ENCODE results near the gene TADA2A. TPM values are rescaled to one million over a fixed set of nuclear protein-coding genes. Genes with fewer than 3 reads are reported as not detected.

Gene TADA2A
- total RNA-seq, 4 donors from 2014 or later = 6.7 to 8.9 (median 7.6) TPM

DNA sequence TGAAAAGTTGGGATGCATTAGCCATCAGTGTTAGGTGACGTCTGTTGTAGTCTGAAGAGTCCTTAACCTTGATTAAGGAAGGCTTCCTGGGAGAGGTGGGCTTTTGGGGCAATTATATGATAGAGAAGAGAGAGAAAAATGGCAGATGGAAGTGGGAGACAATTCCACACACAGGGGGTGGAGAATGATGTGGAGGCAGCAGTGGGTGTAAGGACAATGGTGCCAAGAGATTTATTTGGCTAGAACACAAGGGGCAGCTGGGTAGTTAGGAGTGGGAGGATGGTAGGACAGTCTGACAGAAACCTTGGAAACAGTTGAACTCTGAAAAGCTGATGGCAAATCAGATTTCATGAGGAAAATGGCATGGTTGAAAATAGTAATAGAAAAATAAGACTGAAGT lies 72.3 kb downstream of the TADA2A start:
- no peaks in the 10 kb centered on the region for H3K27me3 ChIP-seq
- TF ChIP-seq, protein P1, sequence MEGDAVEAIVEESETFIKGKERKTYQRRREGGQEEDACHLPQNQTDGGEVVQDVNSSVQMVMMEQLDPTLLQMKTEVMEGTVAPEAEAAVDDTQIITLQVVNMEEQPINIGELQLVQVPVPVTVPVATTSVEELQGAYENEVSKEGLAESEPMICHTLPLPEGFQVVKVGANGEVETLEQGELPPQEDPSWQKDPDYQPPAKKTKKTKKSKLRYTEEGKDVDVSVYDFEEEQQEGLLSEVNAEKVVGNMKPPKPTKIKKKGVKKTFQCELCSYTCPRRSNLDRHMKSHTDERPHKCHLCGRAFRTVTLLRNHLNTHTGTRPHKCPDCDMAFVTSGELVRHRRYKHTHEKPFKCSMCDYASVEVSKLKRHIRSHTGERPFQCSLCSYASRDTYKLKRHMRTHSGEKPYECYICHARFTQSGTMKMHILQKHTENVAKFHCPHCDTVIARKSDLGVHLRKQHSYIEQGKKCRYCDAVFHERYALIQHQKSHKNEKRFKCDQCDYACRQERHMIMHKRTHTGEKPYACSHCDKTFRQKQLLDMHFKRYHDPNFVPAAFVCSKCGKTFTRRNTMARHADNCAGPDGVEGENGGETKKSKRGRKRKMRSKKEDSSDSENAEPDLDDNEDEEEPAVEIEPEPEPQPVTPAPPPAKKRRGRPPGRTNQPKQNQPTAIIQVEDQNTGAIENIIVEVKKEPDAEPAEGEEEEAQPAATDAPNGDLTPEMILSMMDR (IDR thresholded peaks at IDR 0.05) = no peak
- no peak for TF ChIP-seq POLR2A (IDR thresholded peaks at IDR 0.05)
- H3K4me1 ChIP-seq = peaks cover 0 to 66% (median 23%) of the 10 kb centered on the region in 3 donors
- no peak overlapping the region for H3K4me3 ChIP-seq
- WGBS, 2 donors = 100% methylated on average over 1 of the region's 1 CpG
- intact Hi-C loops (cut with DNase I) = no loop called here
- H3K36me3 ChIP-seq = peaks cover 0 to 51% (median 8%) of the 10 kb centered on the region in 3 donors
- no peaks in the 10 kb centered on the region for H3K9me3 ChIP-seq
- no peak for DNase-seq
- no peak overlapping the region for H3K27ac ChIP-seq

DNA sequence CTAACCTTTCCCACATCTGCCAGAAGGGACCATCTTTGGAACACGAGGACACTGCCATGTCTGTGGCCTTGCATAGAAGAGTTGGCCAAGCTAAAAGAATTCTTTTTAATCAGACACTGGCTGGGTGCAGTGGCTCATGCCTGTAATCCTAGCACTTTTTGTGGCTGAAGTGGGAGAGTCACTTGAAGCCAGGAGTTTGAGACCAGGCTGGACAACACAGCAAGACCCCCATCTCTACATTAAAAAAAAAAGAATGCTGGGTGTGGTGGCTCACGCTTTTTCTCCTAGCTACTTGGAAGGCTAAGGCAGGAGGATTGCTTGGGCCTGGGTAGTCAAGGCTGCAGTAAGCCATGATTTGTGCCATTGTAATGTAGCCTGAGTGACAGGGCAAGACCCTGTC lies 73.7 kb downstream of the TADA2A start:
- peak overlapping the region in 2 of 4 donors; percentile 14 to 47 for H3K27ac ChIP-seq
- 77 to 94% methylated on average over 2 of the region's 2 CpGs for WGBS, 2 donors
- no peak for TF ChIP-seq POLR2A (IDR thresholded peaks at IDR 0.05)
- TF ChIP-seq, protein P1 (IDR thresholded peaks at IDR 0.05) = no peak

DNA sequence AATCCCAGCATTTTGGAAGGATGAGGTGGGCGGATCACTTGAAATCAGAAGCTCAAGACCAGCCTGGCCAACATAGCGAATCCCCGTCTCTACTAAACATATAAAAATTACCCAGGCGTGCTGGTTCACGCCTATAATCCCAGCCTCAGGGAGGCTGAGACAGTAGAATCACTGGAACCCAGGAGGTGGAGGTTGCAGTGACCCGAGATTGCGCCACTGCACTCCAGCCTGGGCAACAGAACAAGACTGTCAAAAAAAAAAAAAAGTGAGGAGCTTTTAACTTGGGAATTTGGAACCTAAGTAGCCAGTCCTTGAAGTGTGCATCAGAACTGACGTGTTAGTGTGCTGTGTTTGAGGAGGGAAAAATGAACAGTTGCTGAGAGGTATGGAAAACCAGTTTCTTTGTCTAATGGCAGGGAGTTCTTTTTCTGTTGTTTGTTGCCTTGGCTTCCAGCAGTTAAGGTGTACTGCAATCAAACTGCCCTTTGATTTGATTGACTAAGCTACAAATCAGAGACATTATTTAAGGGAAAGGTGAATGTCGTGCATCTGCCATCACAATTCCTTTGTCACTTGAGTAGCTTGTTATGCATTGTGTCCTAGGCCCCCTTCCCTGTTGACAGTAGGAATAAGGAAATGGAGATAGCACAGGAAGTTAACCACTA lies 74.4 kb downstream of the TADA2A start:
- Histone ChIP-seq H3K27ac (peak overlapping the region; percentile 5 to 47 (median 22)), H3K4me1 (peaks cover 0 to 64% (median 22%) of the 10 kb centered on the region in 3 donors), H3K36me3 (peaks cover 0 to 30% (median 0%) of the 10 kb centered on the region in 3 donors), H3K27me3 (no peaks in the 10 kb centered on the region), H3K9me3 (no peaks in the 10 kb centered on the region), H3K4me3 (no peak overlapping the region)
- 46 to 52% methylated on average over 5 to 9 of the region's 9 CpGs for WGBS, 2 donors
- DNase-seq = no peak
- intact Hi-C loops (cut with DNase I) = no loop called here
- no peak for TF ChIP-seq POLR2A (IDR thresholded peaks at IDR 0.05)
- TF ChIP-seq, protein P1 (IDR thresholded peaks at IDR 0.05) = no peak

More for the DNA sequence above, 73.7 kb downstream of the TADA2A start:
- H3K36me3 ChIP-seq = peaks cover 0 to 37% (median 0%) of the 10 kb centered on the region in 3 donors
- no peaks in the 10 kb centered on the region for H3K27me3 ChIP-seq
- H3K9me3 ChIP-seq = no peaks in the 10 kb centered on the region
- intact Hi-C loops (cut with DNase I) = no loop called here
- DNase-seq = no peak
- peaks cover 0 to 71% (median 23%) of the 10 kb centered on the region in 3 donors for H3K4me1 ChIP-seq
- H3K4me3 ChIP-seq = no peak overlapping the region

DNA sequence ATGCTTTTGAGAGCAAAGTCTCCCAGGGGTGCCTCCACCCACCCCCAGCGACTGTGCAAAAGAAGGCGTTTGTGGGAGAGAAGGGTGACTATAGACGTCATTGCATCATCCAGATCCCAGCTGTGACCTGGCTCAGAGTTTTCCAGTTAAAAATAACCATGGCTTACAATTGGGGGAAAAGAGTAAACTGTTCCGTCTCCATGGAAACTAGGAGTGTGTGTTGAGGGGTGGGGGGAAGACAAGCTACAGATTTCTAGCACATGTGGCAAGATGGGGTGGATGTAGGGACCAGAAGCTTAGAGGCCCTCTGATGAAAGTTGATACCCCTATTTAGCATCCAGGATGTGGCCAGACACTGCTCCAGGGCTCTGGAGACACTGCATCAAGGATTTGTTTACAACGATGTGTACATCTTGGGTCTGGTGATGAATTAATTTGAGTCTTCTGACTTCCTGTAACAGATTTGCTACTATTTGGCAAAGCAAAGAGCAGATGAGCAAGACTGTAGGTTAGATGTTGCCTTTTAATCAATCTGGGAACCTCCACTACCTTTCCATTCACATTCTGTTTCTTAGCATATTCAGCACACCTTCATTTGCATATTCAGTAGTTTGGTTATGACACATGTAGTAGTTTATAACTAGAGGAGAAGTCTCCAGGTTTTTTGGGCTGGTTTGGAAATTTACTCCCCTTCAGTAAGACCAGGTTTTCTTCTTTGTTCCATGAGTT lies 76.8 kb downstream of the TADA2A start:
- no peaks in the 10 kb centered on the region for H3K27me3 ChIP-seq
- no peak overlapping the region for H3K4me3 ChIP-seq
- H3K4me1 ChIP-seq = peaks cover 8 to 53% (median 17%) of the 10 kb centered on the region in 3 donors
- DNase-seq = no peak
- 49 to 76% methylated on average over 5 of the region's 5 CpGs for WGBS, 2 donors
- intact Hi-C loops (cut with DNase I) = no loop called here
- peak overlapping the region in 2 of 4 donors; percentile 33 to 39 for H3K27ac ChIP-seq
- TF ChIP-seq, protein P1 (IDR thresholded peaks at IDR 0.05) = no peak
- TF ChIP-seq POLR2A (IDR thresholded peaks at IDR 0.05) = no peak
- H3K9me3 ChIP-seq = no peaks in the 10 kb centered on the region
- peaks cover 0 to 7% (median 0%) of the 10 kb centered on the region in 3 donors for H3K36me3 ChIP-seq

GRCh38 chr17:37485938-37486570 lies 79.4 kb downstream of the TADA2A start:
- H3K4me3 ChIP-seq = no peak overlapping the region
- H3K9me3 ChIP-seq = no peaks in the 10 kb centered on the region
- no peak for TF ChIP-seq POLR2A (IDR thresholded peaks at IDR 0.05)
- TF ChIP-seq, protein P1 (IDR thresholded peaks at IDR 0.05) = no peak
- no peaks in the 10 kb centered on the region for H3K27me3 ChIP-seq
- 81 to 86% methylated on average over 1 of the region's 1 CpG for WGBS, 2 donors
- no peaks in the 10 kb centered on the region for H3K36me3 ChIP-seq
- intact Hi-C loops (cut with DNase I) = no loop called here
- no peak overlapping the region for H3K27ac ChIP-seq
- peaks cover 17 to 64% (median 21%) of the 10 kb centered on the region in 3 donors for H3K4me1 ChIP-seq
- DNase-seq = no peak
